ENCODE measurements around the gene LRWD1. TPM values are rescaled to one million over a fixed set of nuclear protein-coding genes. Genes with fewer than 3 reads are reported as not detected.
"Not testable (repeated sequence)": the region's sequence is repeated elsewhere in the genome, so short reads cannot be mapped to it uniquely, and the experiment has no call there.

LRWD1 gene
- total and polyA plus RNA-seq, 4 donors = 8.6 to 16.5 (median 11.4) TPM

DNA sequence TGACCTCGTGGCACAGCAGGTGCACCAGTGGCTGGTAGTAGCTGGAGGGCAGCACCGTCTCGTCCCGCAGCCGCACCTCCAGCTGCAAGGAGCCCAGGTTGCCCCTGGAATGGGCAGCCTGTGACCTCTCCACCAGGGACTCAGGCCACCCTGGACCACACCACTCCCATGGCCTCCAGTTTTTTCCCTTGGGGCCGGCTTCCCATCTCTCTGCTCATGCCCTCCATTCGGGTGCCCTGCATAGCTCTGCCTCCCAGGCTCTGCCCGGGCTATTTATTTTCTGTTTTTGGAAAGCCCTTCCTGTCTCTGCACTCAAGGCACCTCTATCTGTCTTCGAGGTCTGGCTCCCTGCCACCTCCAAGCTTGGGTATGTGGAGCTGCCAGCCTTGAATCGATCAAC, 32.1 kb downstream of the LRWD1 start:
- DNase-seq = peak in 1 of 2 donors; percentile 46
- 73 to 84% methylated on average over 3 of the region's 10 CpGs for WGBS, 2 donors

GRCh38 chr7:102497308-102497707, 32.5 kb downstream of the LRWD1 start:
- WGBS, 2 donors = 73 to 88% methylated on average over 1 of the region's 5 CpGs
- intact Hi-C loops (cut with DNase I) = not testable (repeated sequence)
- DNase-seq = peak in 1 of 2 donors; percentile 30

More for the DNA sequence above, 32.1 kb downstream of the LRWD1 start:
- H3K4me3 ChIP-seq (ENCODE audit: low read length in 2 of 2); H3K9me3 ChIP-seq (ENCODE audit: control insufficient read depth, low read length); H3K27me3 ChIP-seq (ENCODE audit: control insufficient read depth in 1 of 2, insufficient read depth in 2 of 2, low read length in 1 of 2); H3K4me1 ChIP-seq (ENCODE audit: control insufficient read depth in 1 of 2, insufficient read depth in 2 of 2, low read length in 2 of 2); H3K27ac ChIP-seq (ENCODE audit: low read depth in 1 of 2, low read length in 2 of 2); ATAC-seq (ENCODE audit: low FRiP score); H3K36me3 ChIP-seq (ENCODE audit: control insufficient read depth in 1 of 2, insufficient read depth in 2 of 2, low read length in 1 of 2); intact Hi-C loops (cut with DNase I): not testable (repeated sequence)

GRCh38 chr7:102498321-102498720, 33.5 kb downstream of the LRWD1 start:
- DNase-seq; H3K4me3 ChIP-seq (ENCODE audit: low read length in 2 of 2); intact Hi-C loops (cut with DNase I); H3K4me1 ChIP-seq (ENCODE audit: control insufficient read depth in 1 of 2, insufficient read depth in 2 of 2, low read length in 2 of 2); H3K9me3 ChIP-seq (ENCODE audit: control insufficient read depth, low read length); H3K36me3 ChIP-seq (ENCODE audit: control insufficient read depth in 1 of 2, insufficient read depth in 2 of 2, low read length in 1 of 2); ATAC-seq (ENCODE audit: low FRiP score); H3K27me3 ChIP-seq (ENCODE audit: control insufficient read depth in 1 of 2, insufficient read depth in 2 of 2, low read length in 1 of 2); H3K27ac ChIP-seq (ENCODE audit: low read depth in 1 of 2, low read length in 2 of 2): not testable (repeated sequence)
- WGBS, 2 donors = 93 to 95% methylated on average over 9 to 11 of the region's 16 CpGs

More at GRCh38 chr7:102497308-102497707, 32.5 kb downstream of the LRWD1 start:
- H3K27me3 ChIP-seq (ENCODE audit: control insufficient read depth in 1 of 2, insufficient read depth in 2 of 2, low read length in 1 of 2); H3K9me3 ChIP-seq (ENCODE audit: control insufficient read depth, low read length); H3K4me1 ChIP-seq (ENCODE audit: control insufficient read depth in 1 of 2, insufficient read depth in 2 of 2, low read length in 2 of 2); H3K27ac ChIP-seq (ENCODE audit: low read depth in 1 of 2, low read length in 2 of 2); H3K36me3 ChIP-seq (ENCODE audit: control insufficient read depth in 1 of 2, insufficient read depth in 2 of 2, low read length in 1 of 2); H3K4me3 ChIP-seq (ENCODE audit: low read length in 2 of 2); ATAC-seq (ENCODE audit: low FRiP score): not testable (repeated sequence)

GRCh38 chr7:102503141-102503540, 38.4 kb downstream of the LRWD1 start:
- H3K9me3 ChIP-seq (ENCODE audit: control insufficient read depth, low read length); H3K27me3 ChIP-seq (ENCODE audit: control insufficient read depth in 1 of 2, insufficient read depth in 2 of 2, low read length in 1 of 2); H3K4me1 ChIP-seq (ENCODE audit: control insufficient read depth in 1 of 2, insufficient read depth in 2 of 2, low read length in 2 of 2); H3K27ac ChIP-seq (ENCODE audit: low read depth in 1 of 2, low read length in 2 of 2); H3K4me3 ChIP-seq (ENCODE audit: low read length in 2 of 2); ATAC-seq (ENCODE audit: low FRiP score); intact Hi-C loops (cut with DNase I); H3K36me3 ChIP-seq (ENCODE audit: control insufficient read depth in 1 of 2, insufficient read depth in 2 of 2, low read length in 1 of 2); DNase-seq: not testable (repeated sequence)
- WGBS, 2 donors = no CpG with 5 or more reads among the region's 12 CpGs

DNA sequence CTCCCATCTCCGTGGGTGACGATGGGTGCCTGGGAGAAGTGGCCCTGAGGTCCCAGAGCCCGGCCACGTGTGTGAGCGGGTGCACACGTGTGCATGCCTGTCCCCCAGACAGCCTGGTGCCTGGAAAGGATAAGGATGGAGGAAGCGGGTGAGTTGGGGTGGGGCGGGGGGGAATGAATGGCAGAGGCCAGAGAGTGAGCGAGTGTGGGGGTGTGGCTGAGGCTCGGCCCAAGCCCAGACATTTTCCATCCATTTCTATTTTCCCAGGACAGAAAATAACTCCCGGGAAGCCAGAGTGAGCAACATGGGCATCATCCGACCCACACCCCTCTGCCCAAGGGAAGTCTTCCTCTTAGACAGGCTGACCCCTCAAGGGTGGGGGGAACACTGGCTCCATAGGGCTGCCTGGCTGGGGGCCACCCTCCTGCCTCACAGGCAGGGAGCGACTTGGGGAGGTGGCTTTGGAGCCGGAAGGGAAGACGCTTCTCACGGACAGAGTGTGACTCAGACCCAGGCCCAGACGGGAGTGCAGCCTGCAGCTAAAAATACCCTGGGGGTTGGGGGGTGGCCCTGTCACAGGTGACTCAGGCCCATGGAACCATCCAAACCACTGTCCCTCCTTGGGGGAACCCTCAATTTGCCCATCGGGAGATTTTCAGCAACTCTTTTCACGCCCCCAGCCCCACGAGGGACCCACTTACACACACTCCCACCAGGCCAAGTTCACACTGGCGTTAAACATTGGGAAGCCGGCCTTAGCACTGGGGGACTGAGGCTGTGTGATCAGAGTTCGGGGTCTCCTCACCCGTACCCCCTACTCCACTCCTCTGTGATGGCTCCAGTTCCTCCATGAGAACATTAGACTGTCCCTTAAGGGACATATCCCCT, 40.8 kb downstream of the LRWD1 start:
- 63 to 68% methylated on average over 5 of the region's 24 CpGs for WGBS, 2 donors
- H3K27me3 ChIP-seq (ENCODE audit: control insufficient read depth in 1 of 2, insufficient read depth in 2 of 2, low read length in 1 of 2); H3K9me3 ChIP-seq (ENCODE audit: control insufficient read depth, low read length); intact Hi-C loops (cut with DNase I); H3K4me3 ChIP-seq (ENCODE audit: low read length in 2 of 2); H3K27ac ChIP-seq (ENCODE audit: low read depth in 1 of 2, low read length in 2 of 2); H3K36me3 ChIP-seq (ENCODE audit: control insufficient read depth in 1 of 2, insufficient read depth in 2 of 2, low read length in 1 of 2); H3K4me1 ChIP-seq (ENCODE audit: control insufficient read depth in 1 of 2, insufficient read depth in 2 of 2, low read length in 2 of 2): not testable (repeated sequence)
- peak; percentile 74 for ATAC-seq (ENCODE audit: low FRiP score)
- DNase-seq = peak in 1 of 2 donors; percentile 48

GRCh38 chr7:102507410-102508088, 42.8 kb downstream of the LRWD1 start:
- H3K27ac ChIP-seq (ENCODE audit: low read depth in 1 of 2, low read length in 2 of 2); H3K27me3 ChIP-seq (ENCODE audit: control insufficient read depth in 1 of 2, insufficient read depth in 2 of 2, low read length in 1 of 2); H3K36me3 ChIP-seq (ENCODE audit: control insufficient read depth in 1 of 2, insufficient read depth in 2 of 2, low read length in 1 of 2); H3K4me3 ChIP-seq (ENCODE audit: low read length in 2 of 2); intact Hi-C loops (cut with DNase I); H3K4me1 ChIP-seq (ENCODE audit: control insufficient read depth in 1 of 2, insufficient read depth in 2 of 2, low read length in 2 of 2); ATAC-seq (ENCODE audit: low FRiP score); H3K9me3 ChIP-seq (ENCODE audit: control insufficient read depth, low read length): not testable (repeated sequence)
- DNase-seq = peak in 1 of 2 donors; percentile 44
- 95 to 97% methylated on average over 2 of the region's 8 CpGs for WGBS, 2 donors

DNA sequence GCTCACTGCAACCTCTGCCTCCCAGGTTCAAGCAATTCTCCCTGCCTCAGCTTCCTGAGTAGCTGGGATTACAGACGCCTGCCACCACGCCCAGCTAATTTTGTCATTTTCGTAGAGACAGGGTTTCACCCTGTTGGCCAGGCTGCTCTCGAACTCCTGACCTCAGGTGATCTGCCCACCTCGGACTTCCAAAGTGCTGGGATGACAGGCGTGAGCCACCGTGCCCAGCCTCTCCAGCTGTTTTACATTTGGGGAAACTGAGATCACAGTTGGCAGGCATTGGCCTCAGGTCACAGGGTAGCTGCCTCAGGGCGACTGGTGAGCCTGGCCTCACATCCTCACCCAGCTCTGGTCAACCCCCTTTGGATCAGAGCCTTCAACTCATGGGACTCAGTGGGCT, 45.8 kb downstream of the LRWD1 start:
- H3K36me3 ChIP-seq (ENCODE audit: control insufficient read depth in 1 of 2, insufficient read depth in 2 of 2, low read length in 1 of 2); ATAC-seq (ENCODE audit: low FRiP score); H3K9me3 ChIP-seq (ENCODE audit: control insufficient read depth, low read length); H3K27me3 ChIP-seq (ENCODE audit: control insufficient read depth in 1 of 2, insufficient read depth in 2 of 2, low read length in 1 of 2); H3K4me1 ChIP-seq (ENCODE audit: control insufficient read depth in 1 of 2, insufficient read depth in 2 of 2, low read length in 2 of 2); intact Hi-C loops (cut with DNase I); H3K27ac ChIP-seq (ENCODE audit: low read depth in 1 of 2, low read length in 2 of 2); H3K4me3 ChIP-seq (ENCODE audit: low read length in 2 of 2): not testable (repeated sequence)
- peak; percentile 28 to 32 for DNase-seq
- WGBS, 2 donors = 72 to 75% methylated on average over 4 to 5 of the region's 8 CpGs

DNA sequence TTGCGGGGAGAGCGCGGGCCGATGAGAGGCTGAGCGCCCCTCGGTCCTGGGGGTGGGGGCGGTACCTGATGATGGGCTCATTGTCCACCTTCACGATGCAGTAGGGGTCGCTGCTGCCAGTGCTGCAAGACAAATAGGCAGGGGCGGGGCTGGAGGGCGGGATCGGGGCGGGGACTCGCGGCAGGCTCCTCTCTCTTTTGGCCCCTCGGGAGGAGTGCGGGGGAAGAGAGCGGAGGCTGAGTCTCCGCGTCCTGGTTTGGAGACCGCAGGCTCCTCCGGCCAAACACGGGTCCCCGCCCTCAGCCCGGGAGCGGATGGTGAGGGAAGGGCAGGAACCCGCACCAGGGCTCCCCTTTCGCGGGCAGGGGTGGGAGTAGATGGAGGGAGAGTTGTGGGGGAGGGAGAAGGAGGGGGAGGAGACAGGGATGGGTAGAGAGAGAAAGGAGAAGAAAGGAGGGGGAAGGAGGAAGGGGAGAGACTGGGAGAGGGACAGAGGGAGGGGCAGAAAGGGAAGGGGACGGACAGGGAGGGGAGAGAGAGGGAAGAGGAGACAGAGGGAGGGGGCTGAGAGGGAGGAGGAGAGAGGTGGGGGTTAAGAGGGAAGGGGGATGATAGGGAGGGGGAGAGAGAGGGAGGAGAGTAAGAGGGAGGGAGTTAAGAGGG, 47.2 kb downstream of the LRWD1 start:
- peak; percentile 68 for ATAC-seq (ENCODE audit: low FRiP score)
- no CpG with 5 or more reads among the region's 30 CpGs for WGBS, 2 donors
- H3K4me1 ChIP-seq (ENCODE audit: control insufficient read depth in 1 of 2, insufficient read depth in 2 of 2, low read length in 2 of 2); H3K36me3 ChIP-seq (ENCODE audit: control insufficient read depth in 1 of 2, insufficient read depth in 2 of 2, low read length in 1 of 2); H3K4me3 ChIP-seq (ENCODE audit: low read length in 2 of 2); H3K27ac ChIP-seq (ENCODE audit: low read depth in 1 of 2, low read length in 2 of 2); DNase-seq; H3K27me3 ChIP-seq (ENCODE audit: control insufficient read depth in 1 of 2, insufficient read depth in 2 of 2, low read length in 1 of 2); H3K9me3 ChIP-seq (ENCODE audit: control insufficient read depth, low read length); intact Hi-C loops (cut with DNase I): not testable (repeated sequence)

All from aorta (tissue), 5 donors.